Right cardiac atrium (tissue), 5 donors: ENCODE results near the gene ZXDC. TPM values are rescaled to one million over a fixed set of nuclear protein-coding genes. Genes with fewer than 3 reads are reported as not detected.

Experiments
- ATAC-seq, 2 donors: fragments of 200-7000 bp; cut with Tn5 transposase; one replicate each; pipeline versions ENCODE4 v1.8.0 to v1.9.1; 2020; ENCODE audit warnings: moderate library complexity in 2 of 2, mild to moderate bottlenecking in 1 of 2
- DNase-seq, 3 donors: peaks; one replicate each; pipeline ENCODE4 v3.0.0-alpha.2; 2020
- H3K27ac ChIP-seq: one replicate; pipeline ENCODE4 v1.5.1; 2013; ENCODE audit warnings: mild to moderate bottlenecking, low read length, control low read depth, moderate library complexity
- H3K27me3 ChIP-seq: one replicate; pipeline ENCODE4 v1.6.1; 2013; ENCODE audit not compliant: control insufficient read depth, insufficient read depth
- H3K4me1 ChIP-seq: one replicate; pipeline ENCODE4 v1.6.1; 2013; ENCODE audit warnings: low read length; ENCODE audit not compliant: control insufficient read depth, insufficient read depth
- H3K4me3 ChIP-seq: one replicate; pipeline ENCODE4 v1.5.1; 2013; ENCODE audit warnings: low read length, control low read depth
- H3K9me3 ChIP-seq: one replicate; pipeline ENCODE4 v1.6.1; 2013; ENCODE audit warnings: low read length; ENCODE audit not compliant: control insufficient read depth
- WGBS: extraction: QIAGEN DNeasy Blood & Tissue Kit; methylation state at CpG from one replicate; pipeline ENCODE4 v1.1.7; 2013; 5-methylcytosine and 5-hydroxymethylcytosine counted together
- intact Hi-C, 4 donors: fragments of 100-400 bp; cut with DNase I; formaldehyde crosslinking; loops; one replicate each; pipeline versions ENCODE4 v1.11.0 to v1.14.0; 2022 to 2023
- long read RNA-seq, 4 donors: library from polyadenylated mRNA; unstranded; transcript quantifications; one replicate each; pipeline ENCODE4 v2.0.0, GENCODE V29; 2020 to 2021
- polyA plus RNA-seq: library from polyadenylated mRNA; stranded (reverse); fragments of 200-250 nt; gene quantifications from one replicate; pipeline ENCODE4 v1.2.3, GENCODE V29; 2013
- total RNA-seq, 4 donors: library from RNA; stranded (reverse); fragmentation: NEBNext Ultra II Directional; extraction: Animal tissue kit (Norgen Biotek cat#: 25700); gene quantifications; one replicate each; pipeline ENCODE4 v1.2.1, GENCODE V29; 2021
- donor health status: healthy with polysubstance abuse.
- donor health status: DM: no; HTN: yes; CAD: no.
- donor health status: DM: no; HTN: no; CAD: no.
- donor health status: DM: no; HTN: yes; CAD: no; lungs with severe emphysema.
- donor health status: DM: yes; HTN: yes; CAD: no.

ZXDC gene, protein sequence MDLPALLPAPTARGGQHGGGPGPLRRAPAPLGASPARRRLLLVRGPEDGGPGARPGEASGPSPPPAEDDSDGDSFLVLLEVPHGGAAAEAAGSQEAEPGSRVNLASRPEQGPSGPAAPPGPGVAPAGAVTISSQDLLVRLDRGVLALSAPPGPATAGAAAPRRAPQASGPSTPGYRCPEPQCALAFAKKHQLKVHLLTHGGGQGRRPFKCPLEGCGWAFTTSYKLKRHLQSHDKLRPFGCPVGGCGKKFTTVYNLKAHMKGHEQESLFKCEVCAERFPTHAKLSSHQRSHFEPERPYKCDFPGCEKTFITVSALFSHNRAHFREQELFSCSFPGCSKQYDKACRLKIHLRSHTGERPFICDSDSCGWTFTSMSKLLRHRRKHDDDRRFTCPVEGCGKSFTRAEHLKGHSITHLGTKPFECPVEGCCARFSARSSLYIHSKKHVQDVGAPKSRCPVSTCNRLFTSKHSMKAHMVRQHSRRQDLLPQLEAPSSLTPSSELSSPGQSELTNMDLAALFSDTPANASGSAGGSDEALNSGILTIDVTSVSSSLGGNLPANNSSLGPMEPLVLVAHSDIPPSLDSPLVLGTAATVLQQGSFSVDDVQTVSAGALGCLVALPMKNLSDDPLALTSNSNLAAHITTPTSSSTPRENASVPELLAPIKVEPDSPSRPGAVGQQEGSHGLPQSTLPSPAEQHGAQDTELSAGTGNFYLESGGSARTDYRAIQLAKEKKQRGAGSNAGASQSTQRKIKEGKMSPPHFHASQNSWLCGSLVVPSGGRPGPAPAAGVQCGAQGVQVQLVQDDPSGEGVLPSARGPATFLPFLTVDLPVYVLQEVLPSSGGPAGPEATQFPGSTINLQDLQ
- total RNA-seq (10 to 100 TPM; 17.8 to 21.6 (median 19.7) TPM), polyA plus RNA-seq (8.2 TPM)
- long read RNA-seq, donor 1, full-length matches to known transcripts = 22 of 42 reads
- long read RNA-seq, donor 1, partial matches to known transcripts = 7 of 42 reads
- long read RNA-seq, donor 1, other reads (novel, unspliced or antisense) = 13 of 42 reads
- long read RNA-seq, donor 2, transcript ZXDC-202 (10 exons, 3,405 nt) = major isoform, 6 of 15 reads
- long read RNA-seq, donor 2, partial matches to known transcripts = 1 of 15 reads
- long read RNA-seq, donor 2, other reads (novel, unspliced or antisense) = 7 of 15 reads
- long read RNA-seq, donor 3, full-length matches to known transcripts = 9 of 32 reads
- long read RNA-seq, donor 3, partial matches to known transcripts = 6 of 32 reads
- long read RNA-seq, donor 3, other reads (novel, unspliced or antisense) = 17 of 32 reads
- long read RNA-seq, donor 4, partial matches to known transcripts = 1 of 17 reads
- long read RNA-seq, donor 4, other reads (novel, unspliced or antisense) = 10 of 17 reads

- Histone ChIP-seq H3K9me3 (no peaks in the 10 kb centered on the region), H3K4me1 (peaks cover 20% of the 10 kb centered on the region), H3K4me3 (peak within 1 kb of the TSS; percentile 70), H3K27me3 (no peaks in the 10 kb centered on the region), H3K27ac (peak within 1 kb of the TSS; percentile 91)
- intact Hi-C loops = loop anchor here in 1 of 4 donors (10.0 kb wide), 1 partner anchor 211 kb away; no protein-coding TSS in a partner anchor
- ATAC-seq (peak; percentile 88 to 92), DNase-seq (peak; percentile 96 to 99 (median 99))
- WGBS = under 1% methylated on average over 112 of the region's 112 CpGs
Measured at GRCh38 chr3:126475413-126476114, at the start of gene ZXDC. TSS of gene ZXDC (minus strand) at chr3:126475891. CDS start at chr3:126475865, 26 bp downstream.

GRCh38 chr3:126525091-126525852 is 49.6 kb upstream of the ZXDC start:
- Histone ChIP-seq H3K4me1 (no peaks in the 10 kb centered on the region), H3K27ac (no peak overlapping the region), H3K4me3 (no peak overlapping the region), H3K9me3 (no peaks in the 10 kb centered on the region), H3K27me3 (no peaks in the 10 kb centered on the region)
- 78% methylated on average over 12 of the region's 12 CpGs for WGBS
- ATAC-seq (no peak), DNase-seq (peak in 1 of 3 donors; percentile 34)
- intact Hi-C loops = loop anchor here in 3 of 4 donors (10.0 kb wide), 2 partner anchors 100 to 1020 kb away; no protein-coding TSS in a partner anchor

DNA sequence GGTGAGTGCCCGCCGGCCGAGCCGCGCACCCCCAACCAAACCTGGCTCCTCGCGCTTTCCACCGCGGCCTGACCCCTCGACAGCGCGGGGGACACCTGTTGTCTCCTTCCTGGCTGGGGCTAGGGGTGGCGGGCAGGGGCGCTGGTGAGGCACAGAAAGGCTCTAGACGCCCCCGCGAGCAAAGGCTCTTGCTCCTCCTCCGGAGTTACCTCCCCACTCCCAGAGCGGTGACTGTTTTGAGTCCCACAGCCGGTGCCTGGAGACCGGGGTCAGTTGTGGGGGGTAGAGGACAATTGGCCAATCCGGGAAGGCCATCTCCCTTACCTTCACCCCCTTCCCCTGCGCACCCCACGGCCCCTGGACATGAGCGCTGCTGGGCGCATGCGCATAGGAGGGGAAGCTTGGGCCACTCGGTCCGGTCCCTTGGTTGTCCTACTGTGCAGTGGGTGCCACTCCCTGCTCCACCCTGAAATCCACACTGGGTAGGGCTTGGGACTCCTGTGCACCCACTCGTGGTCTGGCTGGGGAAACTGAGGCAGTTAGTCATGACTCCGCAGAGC is 48.8 kb upstream of the ZXDC start:
- intact Hi-C loops = loop anchor here in 3 of 4 donors (10.0 kb wide), 2 partner anchors 100 to 1020 kb away; no protein-coding TSS in a partner anchor
- Histone ChIP-seq H3K4me3 (peak overlapping the region; percentile 37), H3K27ac (no peak overlapping the region), H3K9me3 (no peaks in the 10 kb centered on the region), H3K27me3 (no peaks in the 10 kb centered on the region), H3K4me1 (no peaks in the 10 kb centered on the region)
- peak in 1 of 3 donors; percentile 70 for DNase-seq
- ATAC-seq = peak in 1 of 2 donors; percentile 3
- WGBS = 9% methylated on average over 31 of the region's 31 CpGs

DNA sequence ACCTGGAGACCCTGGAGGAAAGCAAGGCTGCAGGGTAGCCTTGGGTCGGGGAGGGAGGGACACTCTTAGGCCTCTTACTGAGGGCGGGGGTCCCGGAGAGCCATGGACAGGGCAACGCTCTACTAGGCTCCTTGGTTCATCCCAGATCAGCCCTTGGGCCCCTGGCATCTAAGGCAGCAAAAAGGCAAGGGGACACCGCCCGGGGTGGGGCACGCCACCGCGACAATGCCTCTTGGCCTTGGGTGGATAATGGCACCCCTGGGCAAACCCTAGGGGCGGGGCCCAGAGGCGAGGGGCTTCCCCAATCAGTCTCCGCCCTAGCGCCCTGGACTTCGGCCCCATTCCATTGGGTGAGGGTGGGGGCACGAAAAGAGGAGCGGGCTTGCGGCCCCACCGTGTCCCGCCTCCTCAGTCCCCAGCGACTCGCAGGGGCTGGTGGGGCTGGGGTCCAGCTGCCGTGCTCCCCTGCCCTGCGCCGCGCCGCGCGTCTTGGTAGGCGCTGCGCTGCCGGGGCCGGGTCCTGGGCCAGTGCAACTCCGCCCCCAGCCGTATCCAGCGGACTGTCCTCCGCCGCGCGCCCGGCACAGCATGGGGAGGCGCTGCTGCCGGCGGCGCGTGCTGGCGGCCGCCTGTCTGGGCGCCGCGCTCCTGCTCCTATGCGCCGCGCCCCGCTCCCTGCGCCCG is 48.2 kb upstream of the ZXDC start, which contains the start of gene CHST13:
Gene CHST13, plus strand, starts transcription at position 411 of the 684 bp plus-strand sequence. Its CDS starts 178 bp downstream, at position 589.
- peak within 1 kb of the TSS; percentile 37 for H3K4me3 ChIP-seq
- ATAC-seq (peak; percentile 70 to 77), DNase-seq (peak; percentile 53 to 84 (median 79))
- H3K27ac ChIP-seq = no peak within 1 kb of the TSS
- H3K9me3 ChIP-seq = no peaks in the 10 kb centered on the region
- H3K4me1 ChIP-seq = no peaks in the 10 kb centered on the region
- WGBS = 5% methylated on average over 56 of the region's 56 CpGs
- intact Hi-C loops = loop anchor here in 3 of 4 donors (10.0 kb wide), 2 partner anchors 101 to 1021 kb away; no protein-coding TSS in a partner anchor
- H3K27me3 ChIP-seq = no peaks in the 10 kb centered on the region

GRCh38 chr3:126522363-126522788 is 46.7 kb upstream of the ZXDC start:
- Histone ChIP-seq H3K9me3 (no peaks in the 10 kb centered on the region), H3K4me1 (no peaks in the 10 kb centered on the region), H3K27ac (no peak overlapping the region), H3K4me3 (no peak overlapping the region), H3K27me3 (no peaks in the 10 kb centered on the region)
- intact Hi-C loops = loop anchor here in 3 of 4 donors (10.0 kb wide), 2 partner anchors 102 to 1022 kb away; no protein-coding TSS in a partner anchor
- WGBS = under 1% methylated on average over 6 of the region's 6 CpGs
- peak; percentile 6 to 25 for ATAC-seq
- peak; percentile 40 to 79 (median 77) for DNase-seq

DNA sequence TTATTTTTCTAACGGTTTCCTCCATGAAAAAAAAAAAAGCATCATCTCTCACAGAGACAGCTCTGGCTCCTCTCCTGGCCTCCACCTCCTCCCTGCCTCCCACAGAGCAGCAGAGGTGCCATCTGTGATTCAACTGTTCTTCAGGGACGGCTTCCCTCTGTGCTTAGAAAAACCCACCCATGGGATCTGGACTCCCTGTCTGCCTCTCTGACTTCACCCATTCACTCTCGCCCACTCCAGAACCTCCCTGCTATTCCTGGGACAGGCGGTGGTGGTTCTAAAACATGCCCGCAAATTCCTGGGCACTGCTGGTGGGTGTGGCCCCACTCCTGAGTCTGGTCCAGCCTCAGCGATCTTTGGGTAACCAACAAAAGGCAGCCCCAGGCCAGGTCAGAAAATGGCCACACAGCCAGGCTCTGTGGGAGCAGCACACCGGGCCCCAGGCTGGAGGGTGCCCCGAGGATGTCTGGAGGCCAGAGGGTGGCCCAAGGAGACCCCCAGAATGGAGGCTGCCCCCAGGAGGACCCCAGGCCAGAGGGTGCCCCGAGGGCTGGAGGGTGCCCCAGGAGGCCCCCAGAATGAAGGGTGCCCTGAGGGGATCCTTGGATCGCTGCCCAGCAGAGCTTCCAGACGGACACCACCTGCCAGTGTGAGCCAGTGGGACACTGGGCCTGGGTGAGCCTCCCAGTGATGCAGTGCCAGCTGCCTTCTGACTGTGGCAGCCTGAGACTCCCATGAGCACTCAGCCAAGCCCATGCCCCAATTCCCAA is 45.6 kb upstream of the ZXDC start:
- Histone ChIP-seq H3K4me1 (no peaks in the 10 kb centered on the region), H3K4me3 (no peak overlapping the region), H3K27ac (no peak overlapping the region), H3K27me3 (no peaks in the 10 kb centered on the region), H3K9me3 (no peaks in the 10 kb centered on the region)
- ATAC-seq (no peak), DNase-seq (peak in 1 of 3 donors; percentile 40)
- WGBS = 73% methylated on average over 11 of the region's 11 CpGs
- intact Hi-C loops = loop anchor here in 3 of 4 donors (10.0 kb wide), 2 partner anchors 103 to 1023 kb away; no protein-coding TSS in a partner anchor

DNA sequence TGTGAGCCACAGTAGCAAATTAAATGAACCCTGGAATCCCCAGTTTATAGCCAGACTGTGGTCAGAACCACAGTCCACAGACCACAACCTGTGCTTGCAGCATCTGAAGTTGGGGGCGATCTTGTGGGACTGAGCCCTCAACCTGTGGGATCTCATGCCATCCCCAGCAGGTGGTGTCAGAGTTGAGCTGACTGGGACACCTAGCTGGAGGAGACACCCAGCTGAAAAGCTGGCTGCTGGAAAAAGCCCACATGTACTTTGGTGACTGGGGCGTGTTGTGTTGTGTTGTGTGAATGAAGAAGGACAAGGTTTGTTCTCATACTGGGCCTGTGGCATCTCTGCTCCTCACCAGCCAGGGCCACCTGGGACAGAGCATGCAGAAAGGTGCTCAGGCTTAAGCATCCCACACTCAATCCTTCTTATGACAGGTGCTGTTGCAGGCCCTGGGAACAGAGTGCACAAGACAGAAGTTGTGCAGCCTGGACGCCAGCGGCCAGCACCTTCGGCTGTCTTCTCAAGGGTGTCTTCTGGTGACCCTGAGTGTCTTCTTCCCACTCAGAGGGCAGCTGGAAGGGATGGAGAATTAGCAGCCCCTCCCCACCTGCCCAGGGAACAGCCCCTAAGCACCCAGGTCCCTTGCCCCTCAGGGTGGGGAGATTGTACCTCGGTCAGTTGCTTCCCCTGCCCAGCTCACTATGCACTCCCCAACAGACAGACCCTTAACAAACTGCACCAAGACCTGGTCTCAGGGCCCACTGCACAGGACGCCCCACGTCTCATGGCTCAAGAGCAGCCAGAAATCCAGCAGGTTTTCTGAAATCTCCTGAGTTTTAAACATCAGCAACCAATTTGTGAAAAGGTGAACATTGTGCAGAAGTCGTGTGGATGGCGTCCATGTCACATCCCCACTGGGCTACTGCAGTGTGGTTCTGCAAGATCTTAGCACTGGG is 44.1 kb upstream of the ZXDC start:
- ATAC-seq = no peak
- Histone ChIP-seq H3K4me3 (no peak overlapping the region), H3K27ac (no peak overlapping the region), H3K4me1 (no peaks in the 10 kb centered on the region), H3K9me3 (no peaks in the 10 kb centered on the region), H3K27me3 (no peaks in the 10 kb centered on the region)
- WGBS = 85% methylated on average over 10 of the region's 10 CpGs
- intact Hi-C loops = loop anchor here in 3 of 4 donors (10.0 kb wide), 2 partner anchors 105 to 1025 kb away; no protein-coding TSS in a partner anchor
- DNase-seq = no peak
